Midbrain (tissue), 1 donor: ENCODE data around the gene MRPL34.

Experiments used
- DNase-seq: peaks from one replicate; lab custom pipeline; 2025; lab: John Stamatoyannopoulos, UW

Gene MRPL34

GRCh38 chr19:17328517-17329365 is 23.1 kb downstream of the MRPL34 start:
- DNase-seq: no peak

- DNase-seq: no peak
These were observed 23.9 kb downstream of the MRPL34 start for GRCh38 chr19:17329366-17330261.

DNA sequence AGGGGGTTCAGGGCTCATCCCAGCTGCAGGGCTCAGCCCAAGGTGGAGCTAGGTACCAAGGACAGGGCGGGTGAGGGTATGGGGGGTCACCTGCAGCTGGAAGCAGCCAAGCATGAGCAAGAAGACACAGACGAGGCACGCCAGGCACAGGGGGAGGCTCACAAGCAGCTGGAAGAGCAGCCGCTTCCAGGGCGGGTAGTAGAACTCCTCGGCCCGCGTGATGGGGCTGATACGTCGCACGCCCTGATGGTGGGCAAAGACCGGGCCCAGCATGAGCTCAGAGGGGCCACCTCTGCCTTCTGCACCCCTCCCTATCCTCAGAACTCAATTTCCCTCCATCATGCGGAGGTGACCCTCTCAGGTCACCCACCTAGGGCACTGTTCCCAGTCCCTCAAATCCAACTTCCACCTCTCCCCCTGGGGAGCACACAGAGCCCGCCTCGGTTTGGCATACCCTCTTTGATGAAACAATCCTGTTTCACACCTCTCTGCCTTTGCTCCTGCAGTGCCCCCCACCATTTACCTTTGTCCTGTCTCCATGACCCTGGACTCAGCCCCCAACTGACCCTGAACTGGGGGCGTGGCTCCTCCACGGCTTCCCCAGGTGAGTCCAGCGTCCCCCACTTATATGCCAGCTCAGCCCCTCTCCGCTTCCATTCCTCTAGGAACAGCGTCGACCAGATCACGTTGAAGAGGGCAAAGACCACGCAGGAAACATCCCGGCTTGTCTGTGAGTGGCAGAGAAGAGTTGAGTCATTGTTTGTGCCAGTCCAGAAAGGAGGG is 24.8 kb downstream of the MRPL34 start:
- DNase-seq: no peak

DNA sequence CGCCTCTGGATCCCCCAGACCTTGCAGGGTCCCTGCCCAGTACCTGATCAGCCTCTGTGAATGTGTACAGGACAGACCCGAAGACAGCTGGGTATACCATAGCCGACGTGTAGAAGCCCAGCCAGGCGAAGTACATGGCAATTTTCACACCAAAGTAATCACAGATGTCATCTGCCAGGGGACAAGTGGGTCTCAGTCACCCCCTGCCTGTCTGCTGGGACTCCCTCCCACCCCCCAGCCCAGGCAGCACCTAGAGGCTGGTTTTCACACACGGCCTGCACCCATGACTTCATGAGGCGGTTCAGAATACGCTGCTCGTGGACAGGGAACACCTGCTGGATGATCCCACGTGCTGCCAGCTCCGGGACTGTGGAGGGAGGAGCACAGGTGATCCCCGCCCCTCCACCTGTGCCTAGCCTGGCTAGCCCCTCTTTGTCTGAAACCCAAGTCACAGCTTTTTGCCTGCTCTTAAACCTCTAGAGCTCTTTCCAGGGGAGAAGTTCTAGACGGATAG is 25.4 kb downstream of the MRPL34 start:
- no peak for DNase-seq

GRCh38 chr19:17332360-17332676 is 26.6 kb downstream of the MRPL34 start:
- no peak for DNase-seq

DNA sequence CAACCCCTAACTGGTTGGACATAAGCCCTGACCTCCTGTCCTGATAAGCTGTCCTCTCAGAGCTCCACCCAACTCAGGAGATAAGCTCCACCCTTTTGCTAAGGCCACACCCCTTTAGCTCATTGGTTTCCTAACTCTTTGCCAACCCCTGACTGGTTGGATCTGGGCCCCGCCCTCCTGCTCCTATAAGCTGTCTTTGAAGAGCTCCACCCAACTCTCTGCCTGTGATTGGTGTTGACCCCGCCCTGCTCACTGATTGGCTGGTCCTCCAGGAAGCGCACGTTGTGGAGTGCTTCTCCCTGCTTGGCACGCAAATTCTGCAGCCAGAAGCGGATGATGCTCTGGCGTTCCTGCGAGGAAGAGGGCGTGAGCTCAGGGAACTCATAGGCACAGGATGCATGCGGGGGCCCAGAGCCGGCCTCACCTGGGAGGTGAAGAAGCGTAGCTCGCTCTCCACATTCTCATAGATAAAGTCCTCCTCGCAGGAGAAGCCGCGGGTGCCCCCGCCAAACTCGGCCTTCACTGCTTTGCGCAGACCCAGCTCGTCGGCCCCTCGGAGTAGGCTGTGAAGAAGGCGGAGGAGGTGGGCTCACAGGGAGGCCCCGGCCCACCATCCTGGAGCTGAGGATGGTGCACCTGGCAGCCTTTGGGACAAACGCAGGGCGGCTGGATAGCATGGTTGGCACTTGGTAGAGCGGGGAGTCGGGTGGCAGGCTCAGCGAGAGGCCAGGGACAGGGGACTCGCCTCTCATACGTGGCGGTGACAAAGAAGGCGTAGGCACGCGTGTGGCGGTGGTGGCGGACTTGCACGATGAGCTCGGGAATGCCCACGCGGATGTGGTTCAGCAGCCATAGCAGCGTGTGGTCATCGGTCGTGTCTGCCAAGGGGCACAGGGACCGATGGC is 27.3 kb downstream of the MRPL34 start:
- DNase-seq: no peak

DNA sequence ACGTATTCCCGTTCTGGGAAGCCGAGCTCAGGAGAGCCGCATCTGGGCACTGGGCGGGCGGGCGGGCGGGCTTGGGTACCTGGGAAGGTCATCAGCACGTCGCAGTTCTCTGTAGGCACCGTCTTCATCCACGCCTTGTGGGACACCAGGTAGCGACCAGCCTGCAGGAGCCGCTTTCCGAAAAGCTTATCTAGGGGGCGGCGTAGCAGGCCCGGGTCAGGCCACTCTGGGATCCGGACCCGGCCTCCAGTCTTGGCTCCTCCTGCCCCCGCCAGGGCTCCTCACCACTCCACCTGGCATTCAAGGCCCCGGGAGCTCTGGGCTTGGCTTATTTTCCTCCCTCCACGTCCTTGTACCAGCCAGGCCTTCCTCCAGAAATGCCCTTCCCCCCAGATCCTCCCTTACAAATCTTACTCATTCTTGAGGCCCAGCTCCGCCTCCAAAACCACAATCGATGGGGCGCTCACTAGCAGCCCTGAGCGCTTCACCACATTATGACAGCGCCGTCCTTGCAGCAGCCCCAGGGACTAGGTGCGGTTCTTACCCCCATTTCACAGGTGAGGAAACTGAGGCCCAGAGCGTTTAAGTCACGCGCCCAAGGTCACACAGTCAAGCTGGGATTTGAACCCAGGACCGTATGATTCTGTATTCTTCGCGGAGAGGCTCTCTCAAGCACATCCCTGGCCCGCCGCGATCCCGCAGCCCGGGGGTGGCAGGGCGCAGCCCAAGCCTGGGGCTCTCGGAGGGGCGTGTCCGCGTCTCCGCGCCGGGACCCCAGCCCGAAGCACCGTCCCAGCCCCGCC is 28.1 kb downstream of the MRPL34 start:
- no peak for DNase-seq

DNA sequence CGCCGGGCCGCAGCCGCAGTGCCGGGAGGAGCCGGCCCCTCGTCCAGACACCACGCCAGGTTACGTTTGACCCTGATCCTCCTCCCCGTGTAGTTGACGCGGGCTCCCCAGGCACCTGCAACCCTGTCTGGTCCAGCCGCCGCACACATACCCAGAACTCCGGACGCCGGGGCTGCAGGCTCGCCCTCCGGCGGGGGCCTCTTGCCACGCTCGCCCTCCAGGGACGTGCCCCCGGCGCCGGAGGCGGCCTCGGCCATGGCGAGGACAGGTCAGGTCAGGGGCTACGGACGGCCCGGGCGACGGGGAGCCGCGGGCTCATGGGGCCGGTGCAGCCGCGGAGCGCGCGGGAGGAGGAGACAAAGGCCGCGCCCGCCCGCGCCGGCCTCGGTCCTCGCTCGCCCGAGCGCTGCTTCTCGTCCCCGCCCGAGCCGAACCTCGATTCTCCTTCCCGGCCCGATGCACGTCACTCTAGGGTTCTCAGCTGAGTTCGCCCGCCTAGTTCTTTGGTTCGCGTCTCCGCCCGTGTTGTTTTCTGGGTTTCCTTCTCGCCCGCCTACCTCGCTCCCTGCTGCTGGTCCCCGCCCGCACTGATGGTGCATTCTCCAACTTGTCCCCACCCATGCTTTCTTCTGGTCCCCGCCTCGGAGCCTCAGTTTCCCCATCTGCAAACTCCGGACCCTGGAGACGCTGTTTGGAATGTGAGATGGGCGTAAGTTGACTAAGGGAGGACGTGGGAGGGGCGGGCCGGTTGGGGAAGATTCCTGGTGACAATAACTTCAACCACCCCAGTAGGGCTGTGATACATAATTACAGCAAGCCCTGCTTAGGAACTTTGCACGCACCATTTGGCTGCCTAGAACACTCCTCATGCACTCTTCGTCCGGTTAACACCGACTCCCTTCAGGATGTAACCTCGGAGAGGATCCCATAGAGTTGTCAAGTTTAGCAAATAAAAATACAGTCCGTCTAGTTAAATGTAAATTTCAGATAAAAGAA is 29.0 kb downstream of the MRPL34 start, which contains the start of gene ANO8:
ANO8 (minus strand) TSS at position 442 of the 996 bp plus-strand sequence; CDS start at position 257, 185 bp downstream.
- DNase-seq: peak; percentile 96

DNA sequence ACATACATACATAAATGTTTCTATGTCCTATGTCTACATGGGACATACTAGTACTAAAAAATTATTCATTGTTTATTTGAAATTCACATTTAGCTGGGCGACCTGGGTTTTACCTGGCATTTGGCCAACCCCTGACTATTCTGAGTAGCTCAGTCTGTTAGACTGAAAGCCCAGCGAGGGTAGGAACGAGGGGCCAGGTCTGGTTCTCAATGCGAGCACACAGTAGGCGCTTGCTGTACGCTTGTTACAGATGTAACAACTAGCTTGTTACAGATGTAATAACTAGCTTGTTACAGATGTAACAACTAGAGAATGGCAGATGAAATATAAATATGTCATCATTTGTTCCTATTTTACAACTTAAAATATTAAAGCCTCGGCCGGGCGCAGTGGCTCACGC is 29.9 kb downstream of the MRPL34 start:
- no peak for DNase-seq

- peak; percentile 97 for DNase-seq
These were observed 31.4 kb downstream of the MRPL34 start, which contains the start of gene GTPBP3 for GRCh38 chr19:17336872-17337674. TSS of gene GTPBP3 (plus strand) at chr19:17337553. CDS start at chr19:17337612, 59 bp downstream.

DNA sequence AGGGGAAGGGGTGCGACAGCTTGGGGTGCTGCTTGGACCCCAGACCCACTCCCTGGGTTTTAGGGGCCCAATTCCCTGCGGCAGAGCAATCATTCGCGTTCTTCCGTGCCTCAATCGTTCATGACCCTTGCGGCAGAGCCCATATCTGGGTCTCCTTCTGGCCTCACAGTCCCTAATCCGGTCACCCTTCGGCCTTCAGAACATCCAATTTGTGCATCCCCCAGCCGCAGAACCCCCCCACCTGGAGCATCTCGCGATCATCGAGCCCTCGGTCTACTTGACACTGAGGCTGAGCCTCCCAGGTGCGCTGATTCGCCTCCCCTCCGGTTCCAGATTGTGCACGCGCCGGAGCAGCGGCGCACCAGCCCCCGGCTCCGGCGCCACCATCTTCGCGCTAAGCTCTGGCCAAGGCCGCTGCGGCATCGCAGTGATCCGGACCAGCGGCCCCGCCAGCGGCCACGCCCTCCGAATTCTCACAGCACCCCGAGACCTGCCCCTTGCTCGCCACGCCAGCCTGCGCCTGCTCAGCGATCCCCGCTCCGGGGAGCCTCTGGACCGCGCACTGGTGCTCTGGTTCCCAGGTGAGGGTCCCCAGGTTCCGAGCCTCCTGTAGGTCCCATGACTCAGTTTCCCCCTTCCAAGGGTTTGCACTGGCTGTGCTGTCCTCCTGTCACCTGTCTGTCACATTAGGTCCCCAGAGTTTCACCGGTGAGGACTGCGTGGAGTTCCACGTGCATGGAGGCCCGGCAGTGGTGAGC is 32.2 kb downstream of the MRPL34 start:
- DNase-seq: no peak

DNA sequence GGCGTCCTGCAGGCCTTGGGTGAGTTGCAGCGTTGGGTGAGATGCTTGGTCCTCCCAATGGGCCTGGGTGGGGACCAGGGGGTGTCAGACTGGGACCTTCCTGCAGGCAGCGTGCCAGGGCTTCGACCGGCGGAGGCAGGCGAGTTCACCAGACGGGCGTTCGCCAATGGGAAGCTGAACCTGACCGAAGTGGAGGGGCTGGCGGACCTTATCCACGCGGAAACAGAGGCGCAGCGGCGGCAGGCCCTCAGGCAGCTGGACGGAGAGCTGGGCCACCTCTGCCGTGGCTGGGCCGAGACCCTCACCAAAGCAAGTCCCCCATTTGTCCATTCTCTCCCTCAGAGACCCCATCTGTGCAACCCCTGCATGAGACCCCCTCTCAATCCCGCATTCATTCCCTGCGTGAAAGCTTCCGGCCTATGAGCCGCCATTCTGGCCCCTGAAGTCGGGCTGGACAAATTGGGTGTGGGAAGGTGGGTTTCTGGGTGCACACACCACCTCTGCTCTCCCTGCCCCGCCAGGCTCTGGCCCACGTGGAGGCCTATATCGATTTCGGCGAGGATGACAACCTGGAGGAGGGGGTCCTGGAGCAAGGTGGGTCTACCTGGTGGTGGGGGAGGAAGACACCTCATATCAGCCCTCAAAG is 32.9 kb downstream of the MRPL34 start:
- no peak for DNase-seq

DNA sequence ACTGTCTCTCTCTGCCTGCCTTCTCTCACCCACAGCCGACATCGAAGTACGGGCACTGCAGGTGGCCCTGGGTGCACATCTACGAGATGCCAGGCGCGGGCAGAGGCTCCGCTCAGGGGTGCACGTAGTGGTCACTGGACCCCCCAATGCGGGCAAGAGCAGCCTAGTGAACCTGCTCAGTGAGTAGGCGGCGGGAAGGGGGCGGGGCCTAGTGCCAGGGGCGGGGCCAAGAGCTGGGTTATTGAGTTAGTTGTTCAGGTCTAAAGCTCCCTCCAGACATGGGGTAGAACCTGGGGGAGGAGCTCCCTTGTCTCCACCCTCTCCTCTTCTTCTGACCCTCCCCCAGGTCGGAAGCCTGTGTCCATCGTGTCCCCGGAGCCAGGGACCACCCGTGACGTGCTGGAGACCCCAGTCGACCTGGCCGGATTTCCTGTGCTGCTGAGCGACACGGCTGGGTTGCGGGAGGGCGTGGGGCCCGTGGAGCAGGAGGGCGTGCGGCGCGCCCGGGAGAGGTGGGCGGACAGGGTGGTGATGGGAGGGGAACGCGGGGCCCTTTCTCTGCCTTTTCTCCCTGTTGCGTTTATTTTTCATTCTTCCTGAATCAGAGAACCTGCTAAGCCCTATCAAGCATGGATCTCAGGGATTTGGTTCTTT is 33.5 kb downstream of the MRPL34 start:
- DNase-seq: no peak

GRCh38 chr19:17340302-17340870 is 34.7 kb downstream of the MRPL34 start:
- DNase-seq: no peak

DNA sequence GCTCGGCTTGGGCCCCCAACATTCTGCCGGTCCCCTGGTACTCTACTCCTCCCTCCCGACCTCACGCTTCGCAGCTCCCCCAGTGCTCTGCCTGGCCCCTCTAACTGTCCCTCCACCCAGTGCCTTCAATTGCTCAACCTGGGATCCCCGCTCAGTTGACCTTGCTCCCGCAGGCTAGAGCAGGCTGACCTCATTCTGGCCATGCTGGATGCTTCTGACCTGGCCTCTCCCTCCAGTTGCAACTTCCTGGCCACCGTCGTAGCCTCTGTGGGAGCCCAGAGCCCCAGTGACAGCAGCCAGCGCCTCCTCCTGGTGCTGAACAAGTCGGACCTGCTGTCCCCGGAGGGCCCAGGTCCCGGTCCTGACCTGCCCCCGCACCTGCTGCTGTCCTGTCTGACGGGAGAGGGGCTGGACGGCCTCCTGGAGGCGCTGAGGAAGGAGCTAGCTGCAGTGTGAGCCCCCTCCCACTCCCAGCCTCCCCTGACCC is 35.2 kb downstream of the MRPL34 start:
- DNase-seq: no peak
